Globus pallidus (tissue), 1 donor: ENCODE data around the gene ZIM2.
A peak's percentile ranks its signal among the peaks of the same experiment; 100 is the strongest.
"Not testable (repeated sequence)": the region's sequence is repeated elsewhere in the genome, so short reads cannot be mapped to it uniquely, and the experiment has no call there.

ENCODE experiments used
- DNase-seq: peaks from one replicate; pipeline ENCODE4 v3.0.0-alpha.2; 2015; ENCODE audit warnings: low spot score

ZIM2 gene

DNA sequence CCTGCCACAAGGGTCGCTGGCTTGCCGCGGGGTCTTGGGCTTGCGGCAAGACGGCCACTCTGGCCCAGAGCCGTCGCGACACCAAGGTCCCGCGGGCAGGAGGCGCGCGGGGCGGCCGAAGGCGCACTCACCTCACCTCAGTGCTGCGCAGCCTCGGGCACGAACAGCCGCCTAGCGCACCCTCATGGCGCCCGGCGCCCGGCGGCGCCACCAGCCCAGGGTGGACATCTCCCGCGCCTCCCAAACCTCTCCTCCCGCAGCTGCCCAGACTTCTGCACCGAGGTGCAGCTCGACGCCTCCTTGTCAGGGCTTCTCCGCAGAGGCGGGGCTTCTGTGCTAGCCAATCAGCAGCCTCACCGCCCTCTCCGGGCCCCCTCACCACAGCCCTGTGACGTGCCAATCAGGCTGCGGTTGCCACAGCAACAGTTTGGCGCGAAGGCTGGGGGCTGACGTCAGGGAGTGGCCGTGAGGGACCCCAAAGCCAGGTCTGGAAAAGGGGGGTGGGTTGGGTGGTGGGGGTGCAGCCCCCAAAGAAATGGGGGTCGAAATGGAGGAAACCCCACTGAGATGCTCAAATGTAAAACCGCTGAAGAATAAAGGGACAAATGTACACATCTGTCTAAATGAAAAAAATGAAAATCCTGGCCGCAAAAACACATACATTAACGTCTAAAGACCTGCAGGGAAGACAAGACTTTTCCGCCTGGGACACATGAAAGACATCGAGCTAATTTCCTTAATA is at the start of gene ZIM2, which contains the start of gene PEG3:
Gene ZIM2 (minus strand): TSS at position 276 of the 742 bp plus-strand sequence. CDS start 16,449 bp downstream, outside the sequence.
Gene PEG3 (minus strand): TSS at position 276 of the 742 bp plus-strand sequence. CDS start 16,071 bp downstream, outside the sequence.
- peak; percentile 87 for DNase-seq

GRCh38 chr19:56885173-56885985 is 44.9 kb upstream of the ZIM2 start:
- DNase-seq = no peak

DNA sequence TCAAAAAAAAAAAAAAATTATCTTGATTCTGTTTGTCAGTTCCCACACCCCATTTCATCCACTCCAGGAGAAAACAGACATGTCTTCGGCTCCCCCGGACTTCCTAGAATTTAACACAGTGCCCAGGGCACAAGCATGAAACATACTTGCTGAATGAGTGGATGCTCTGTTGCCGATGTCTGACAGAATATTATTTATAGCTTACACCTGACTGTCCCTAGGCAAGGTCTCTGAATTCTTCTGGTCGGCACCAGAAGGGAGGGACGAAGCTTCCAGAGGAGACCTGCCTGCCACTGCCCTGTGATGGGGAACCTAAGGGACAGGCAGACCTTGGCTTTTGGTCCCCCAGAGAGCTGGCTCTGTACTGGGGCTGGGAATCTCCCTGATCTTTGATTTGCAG is 43.9 kb upstream of the ZIM2 start:
- DNase-seq = no peak

DNA sequence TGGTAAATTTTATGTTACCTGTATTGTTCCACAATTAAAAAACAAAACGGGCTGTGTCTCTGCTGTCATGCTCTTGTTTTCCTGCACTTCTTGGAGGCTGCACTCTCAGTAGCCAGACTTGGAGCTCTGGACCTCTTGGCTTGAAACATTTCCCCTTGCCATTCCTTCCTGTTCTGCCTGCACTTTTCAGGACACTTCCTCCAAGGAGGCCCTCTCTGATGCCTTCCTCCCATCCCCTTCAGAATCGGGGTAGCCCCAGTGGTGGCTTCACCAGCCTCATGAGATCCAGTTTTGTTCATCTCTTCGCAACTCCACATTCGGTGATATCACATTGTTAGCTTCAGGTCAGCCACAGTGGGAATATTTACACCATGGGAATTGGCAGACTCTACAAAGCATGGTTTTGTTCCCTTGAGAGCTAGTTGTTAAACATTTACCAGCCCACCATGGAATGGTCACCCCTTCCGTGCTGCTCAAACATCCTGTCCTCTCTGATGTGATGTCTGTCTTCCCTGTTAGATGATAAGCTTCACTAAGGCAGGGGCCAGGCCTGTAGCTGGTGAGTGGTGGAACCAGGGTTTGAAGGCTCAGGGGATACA is 40.2 kb upstream of the ZIM2 start:
- no peak for DNase-seq

GRCh38 chr19:56877069-56877715 is 36.7 kb upstream of the ZIM2 start:
- DNase-seq = no peak

DNA sequence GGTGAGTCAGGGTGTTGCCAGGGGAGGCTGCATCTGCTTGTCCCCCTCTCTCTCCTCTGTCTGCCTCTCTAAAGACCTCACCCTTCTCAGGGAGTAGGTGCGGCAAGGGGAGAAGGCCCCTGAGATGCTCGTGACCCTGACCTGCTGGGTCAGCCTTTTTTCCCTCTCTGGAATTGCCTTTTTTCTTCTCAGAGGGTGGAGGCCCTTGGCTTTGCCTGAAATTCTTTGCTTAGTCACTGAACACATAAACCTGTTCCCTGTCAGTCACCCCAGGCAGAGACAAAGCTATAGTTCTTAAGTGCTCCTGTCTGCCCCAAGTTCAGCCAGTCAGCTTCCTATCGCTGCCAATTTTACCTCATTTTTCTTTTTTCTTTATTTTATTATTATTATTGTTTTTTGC is 35.2 kb upstream of the ZIM2 start:
- DNase-seq = no peak

DNA sequence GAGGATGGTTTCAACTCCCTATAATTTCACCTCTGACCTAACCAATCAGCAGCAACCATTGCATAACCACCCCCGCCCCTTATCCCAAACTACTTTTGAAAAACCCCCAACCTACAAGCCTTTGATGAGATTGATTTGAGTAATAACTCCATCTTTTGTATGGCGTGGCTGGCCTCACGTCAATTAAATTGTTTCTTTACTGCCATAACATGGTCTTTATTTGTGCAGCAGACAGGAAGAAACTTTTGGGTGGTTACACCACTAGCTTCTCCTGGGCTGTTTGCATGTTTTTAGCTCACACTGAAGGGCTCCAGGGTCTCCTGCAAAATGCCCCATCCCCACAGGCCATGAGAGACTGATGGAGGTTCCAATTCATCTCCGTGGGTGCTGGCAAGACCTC is 34.0 kb upstream of the ZIM2 start:
- DNase-seq = no peak

- no peak for DNase-seq
These were observed 33.0 kb upstream of the ZIM2 start for GRCh38 chr19:56873493-56873892.

GRCh38 chr19:56869886-56870285 is 29.4 kb upstream of the ZIM2 start:
- no peak for DNase-seq

GRCh38 chr19:56868446-56868845 is 27.9 kb upstream of the ZIM2 start:
- DNase-seq = no peak

GRCh38 chr19:56866538-56866937 is 26.0 kb upstream of the ZIM2 start:
- peak; percentile 1 for DNase-seq

- no peak for DNase-seq
These were observed 24.1 kb upstream of the ZIM2 start for GRCh38 chr19:56864443-56865125.

GRCh38 chr19:56862741-56863140 is 22.2 kb upstream of the ZIM2 start:
- no peak for DNase-seq

DNA sequence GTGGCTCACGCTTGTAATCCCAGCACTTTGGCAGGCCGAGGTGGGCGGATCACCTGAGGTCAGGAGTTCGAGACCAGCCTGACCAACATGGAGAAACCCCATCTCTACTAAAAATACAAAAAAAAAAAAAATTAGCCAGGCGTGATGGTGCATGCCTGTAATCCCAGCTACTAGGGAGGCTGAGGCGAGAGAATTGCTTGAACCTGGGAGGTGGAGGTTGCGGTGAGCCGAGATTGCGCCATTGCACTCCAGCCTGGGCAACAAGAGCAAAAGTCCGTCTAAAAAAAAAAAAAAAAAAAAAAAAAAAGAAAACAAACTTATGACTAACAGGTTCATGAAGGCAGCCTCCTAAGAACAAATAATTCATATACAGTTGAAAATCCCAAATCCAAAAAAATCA is 19.9 kb upstream of the ZIM2 start:
- not testable (repeated sequence) for DNase-seq

DNA sequence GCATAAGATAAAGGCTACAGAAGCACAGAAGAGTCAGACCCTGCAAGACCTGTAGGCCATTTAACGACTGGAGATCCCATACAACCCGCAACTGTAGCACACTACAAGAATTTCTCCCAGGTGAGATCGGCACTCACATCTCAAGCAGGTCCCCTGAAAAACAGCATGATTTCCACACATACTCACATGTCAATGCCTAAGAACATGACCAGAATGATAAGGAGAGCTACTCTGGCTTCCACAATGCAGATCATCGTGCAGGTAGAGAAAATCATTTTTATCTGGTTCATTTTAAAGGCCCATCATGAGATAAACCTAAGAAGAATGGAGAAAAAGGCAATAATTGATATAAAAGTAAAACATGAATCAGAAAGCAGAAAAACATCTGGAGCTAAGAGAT is 17.5 kb upstream of the ZIM2 start:
- no peak for DNase-seq

- DNase-seq = no peak
These were observed 16.3 kb upstream of the ZIM2 start for GRCh38 chr19:56856822-56857221.

DNA sequence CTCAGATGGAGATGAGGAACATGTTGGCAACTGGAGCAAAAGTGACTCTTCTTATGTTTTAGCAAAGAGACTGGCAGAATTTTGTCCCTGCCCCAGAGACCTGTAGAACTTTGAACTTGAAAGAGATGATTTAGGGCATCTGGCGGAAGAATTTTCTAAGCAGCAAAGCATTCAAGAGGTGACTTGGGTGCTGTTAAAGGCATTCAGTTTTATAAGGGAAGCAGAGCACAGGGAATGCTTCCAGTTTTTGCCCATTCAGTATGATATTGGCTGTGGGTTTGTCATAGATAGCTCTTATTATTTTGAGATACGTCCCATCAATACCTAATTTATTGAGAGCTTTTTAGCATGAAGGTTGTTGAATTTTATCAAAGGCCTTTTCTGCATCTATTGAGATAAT is 11.8 kb upstream of the ZIM2 start:
- DNase-seq = not testable (repeated sequence)

DNA sequence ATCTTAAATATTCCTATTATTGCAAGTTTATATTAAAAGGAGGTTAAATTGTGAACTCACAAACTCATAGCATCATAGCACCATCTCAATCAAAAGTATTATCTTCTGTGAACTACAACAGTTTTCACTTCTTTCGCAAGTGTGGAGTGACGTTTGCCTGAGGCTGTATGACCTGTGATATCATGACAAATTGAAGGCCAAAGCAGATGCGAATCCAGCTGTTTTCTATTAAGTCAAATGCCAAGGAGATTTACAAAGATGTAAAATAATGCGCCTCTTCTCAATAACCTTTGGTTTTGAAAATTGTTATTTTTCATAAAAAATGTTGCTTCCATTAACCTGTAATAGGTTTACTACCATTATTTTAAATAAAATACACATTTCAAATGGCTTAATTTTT is 7.6 kb upstream of the ZIM2 start:
- DNase-seq = no peak

- no peak for DNase-seq
These were observed 1.9 kb upstream of the ZIM2 start for GRCh38 chr19:56842412-56842811.

- DNase-seq = no peak
These were observed 642 bp upstream of the ZIM2 start for GRCh38 chr19:56841193-56841543.

- peak; percentile 16 for DNase-seq
These were observed 675 bp downstream of the ZIM2 start for GRCh38 chr19:56839652-56840450.
